ENCODE results near the gene STON1. TPM values are rescaled to one million over a fixed set of nuclear protein-coding genes. Genes with fewer than 3 reads are reported as not detected.
A peak's percentile ranks its signal among the peaks of the same experiment; 100 is the strongest.
"Not testable (repeated sequence)": the region's sequence is repeated elsewhere in the genome, so short reads cannot be mapped to it uniquely, and the experiment has no call there.

Gene STON1
- total RNA-seq, 2 experiments from 2014 or later = 1.6 to 1.9 TPM

GRCh38 chr2:48511849-48512470, 18.0 kb upstream of the STON1 start:
- CTCF ChIA-PET = no interaction called here
- no peak for DNase-seq
- no peak for ATAC-seq
- H3K4me1 Mint-ChIP-seq (ENCODE audit: low read depth) = peaks cover 14% of the 10 kb centered on the region
- POLR2A ChIA-PET = no interaction called here
- no peak overlapping the region for H3K4me3 Mint-ChIP-seq
- no peaks in the 10 kb centered on the region for H3K9me3 Mint-ChIP-seq (ENCODE audit: insufficient read depth)
- no peaks in the 10 kb centered on the region for H3K27me3 Mint-ChIP-seq (ENCODE audit: low read depth)
- H3K36me3 Mint-ChIP-seq (ENCODE audit: low read depth) = peaks cover 68% of the 10 kb centered on the region
- no peak overlapping the region for H3K27ac Mint-ChIP-seq

DNA sequence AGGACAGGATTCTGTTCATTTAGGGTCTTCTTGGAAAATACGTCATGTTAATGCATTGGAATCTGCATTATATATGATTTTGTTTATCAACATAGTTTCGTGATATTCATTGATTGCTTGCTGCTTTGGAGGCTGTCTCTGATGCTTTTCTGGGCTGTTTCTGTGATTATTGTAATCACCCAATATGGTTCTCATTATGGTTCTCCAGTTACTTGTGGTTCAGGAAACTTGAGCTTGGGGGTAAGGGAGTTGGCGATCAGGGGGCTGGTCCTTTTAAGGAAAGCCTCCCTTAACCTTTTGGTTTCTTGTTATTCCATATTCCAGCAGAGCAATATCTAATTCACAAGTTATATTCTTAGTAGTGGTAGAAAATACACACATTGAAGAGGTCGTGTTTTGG, 17.4 kb upstream of the STON1 start:
- H3K4me3 Mint-ChIP-seq = no peak overlapping the region
- POLR2A ChIA-PET = no interaction called here
- peak overlapping the region; percentile 11 for H3K27ac Mint-ChIP-seq
- DNase-seq = no peak
- no peaks in the 10 kb centered on the region for H3K9me3 Mint-ChIP-seq (ENCODE audit: insufficient read depth)
- H3K4me1 Mint-ChIP-seq (ENCODE audit: low read depth) = peaks cover 14% of the 10 kb centered on the region
- ATAC-seq = no peak
- CTCF ChIA-PET = no interaction called here
- no peaks in the 10 kb centered on the region for H3K27me3 Mint-ChIP-seq (ENCODE audit: low read depth)
- peaks cover 68% of the 10 kb centered on the region for H3K36me3 Mint-ChIP-seq (ENCODE audit: low read depth)

DNA sequence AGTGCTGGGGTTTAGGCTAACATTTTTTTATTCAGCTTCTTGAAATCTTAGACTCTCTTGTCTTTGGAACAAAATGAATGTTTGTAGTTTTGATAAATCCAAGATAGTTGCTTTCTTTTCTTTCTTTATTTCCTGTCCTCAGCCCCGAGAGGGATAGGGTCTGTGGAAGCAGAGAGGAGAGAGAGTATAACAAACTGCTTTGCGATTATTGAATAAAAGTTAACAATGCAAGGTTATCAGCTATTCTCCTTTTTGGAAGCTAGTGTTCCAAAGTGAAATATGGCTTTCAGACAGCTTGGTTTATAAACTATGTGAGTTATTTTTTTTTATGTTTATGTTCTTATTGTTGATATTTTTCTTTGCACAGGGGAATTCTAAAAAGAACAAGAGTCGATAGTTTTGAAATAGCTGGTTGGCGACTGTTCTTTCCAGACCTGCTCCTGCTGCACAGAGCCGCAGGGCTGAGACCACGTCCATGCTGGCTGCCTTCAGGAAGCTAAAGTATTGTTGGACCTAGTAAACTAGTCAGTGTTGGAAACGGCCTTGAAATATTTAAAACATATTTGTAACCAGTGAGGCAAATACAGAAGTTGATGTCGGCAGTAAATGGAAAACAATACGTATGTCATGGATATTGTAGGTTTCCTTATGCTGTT, 15.5 kb upstream of the STON1 start:
- Mint-ChIP-seq H3K27me3 (ENCODE audit: low read depth) (no peaks in the 10 kb centered on the region), H3K4me1 (ENCODE audit: low read depth) (peaks cover 4% of the 10 kb centered on the region), H3K36me3 (ENCODE audit: low read depth) (peaks cover 69% of the 10 kb centered on the region), H3K9me3 (ENCODE audit: insufficient read depth) (no peaks in the 10 kb centered on the region), H3K4me3 (no peak overlapping the region), H3K27ac (no peak overlapping the region)
- CTCF ChIA-PET = interaction anchor here (0.6 kb wide), 1 partner anchor 89 kb away, joined by 3 read pairs; no protein-coding TSS in a partner anchor
- POLR2A ChIA-PET = no interaction called here
- ATAC-seq (no peak), DNase-seq (no peak)

DNA sequence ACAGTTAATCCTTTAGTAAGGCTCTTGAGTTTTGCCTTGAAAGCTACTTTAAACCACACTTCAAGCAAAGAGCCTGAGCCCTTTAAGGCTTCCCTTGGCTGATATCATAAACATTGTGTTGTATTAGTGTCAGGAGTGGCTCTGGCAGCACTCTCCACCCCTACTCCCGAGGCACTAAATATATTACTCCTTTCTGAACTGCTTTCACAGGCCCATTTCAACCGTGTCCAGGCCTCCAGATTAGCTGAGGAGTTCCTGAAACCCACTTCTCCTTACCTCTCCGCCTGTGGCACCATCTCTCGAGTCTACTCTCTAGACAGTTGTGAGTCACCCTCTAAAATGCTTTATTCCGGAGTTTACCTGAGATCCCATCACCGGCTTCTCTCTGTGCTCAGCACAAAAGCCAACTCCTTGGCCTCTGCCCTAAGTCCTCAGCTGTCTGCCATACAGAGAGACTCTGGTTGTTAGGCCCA, 14.4 kb upstream of the STON1 start:
- Mint-ChIP-seq H3K27me3 (ENCODE audit: low read depth) (no peaks in the 10 kb centered on the region), H3K9me3 (ENCODE audit: insufficient read depth) (no peaks in the 10 kb centered on the region), H3K27ac (no peak overlapping the region), H3K4me3 (no peak overlapping the region), H3K4me1 (ENCODE audit: low read depth) (peaks cover 4% of the 10 kb centered on the region), H3K36me3 (ENCODE audit: low read depth) (peaks cover 67% of the 10 kb centered on the region)
- no peak for DNase-seq
- ATAC-seq = no peak
- CTCF ChIA-PET = no interaction called here
- POLR2A ChIA-PET = interaction anchor here (0.5 kb wide), 1 partner anchor 742 kb away, joined by 3 read pairs; no protein-coding TSS in a partner anchor

GRCh38 chr2:48519593-48519992, 10.4 kb upstream of the STON1 start:
- H3K36me3 Mint-ChIP-seq (ENCODE audit: low read depth) = peaks cover 51% of the 10 kb centered on the region
- no peak overlapping the region for H3K4me3 Mint-ChIP-seq
- H3K27me3 Mint-ChIP-seq (ENCODE audit: low read depth) = no peaks in the 10 kb centered on the region
- POLR2A ChIA-PET = no interaction called here
- ATAC-seq = no peak
- H3K4me1 Mint-ChIP-seq (ENCODE audit: low read depth) = peaks cover 4% of the 10 kb centered on the region
- H3K27ac Mint-ChIP-seq = no peak overlapping the region
- no peak for DNase-seq
- CTCF ChIA-PET = no interaction called here
- no peaks in the 10 kb centered on the region for H3K9me3 Mint-ChIP-seq (ENCODE audit: insufficient read depth)

DNA sequence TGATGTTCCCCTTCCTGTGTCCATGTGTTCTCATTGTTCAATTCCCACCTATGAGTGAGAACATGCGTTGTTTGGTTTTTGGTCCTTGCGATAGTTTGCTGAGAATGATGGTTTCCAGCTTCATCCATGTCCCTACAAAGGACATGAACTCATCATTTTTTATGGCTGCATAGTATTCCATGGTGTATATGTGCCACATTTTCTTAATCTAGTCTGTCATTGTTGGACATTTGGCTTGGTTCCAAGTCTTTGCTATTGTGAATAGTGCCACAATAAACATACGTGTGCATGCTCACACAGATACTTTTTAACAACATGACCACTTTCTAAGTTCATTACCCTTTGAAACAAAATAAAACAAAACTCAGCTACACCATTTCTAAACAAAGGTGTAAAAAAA, 5.2 kb upstream of the STON1 start:
- CTCF ChIA-PET; ATAC-seq; H3K27ac Mint-ChIP-seq; H3K27me3 Mint-ChIP-seq (ENCODE audit: low read depth); POLR2A ChIA-PET; H3K4me1 Mint-ChIP-seq (ENCODE audit: low read depth); DNase-seq; H3K9me3 Mint-ChIP-seq (ENCODE audit: insufficient read depth); H3K4me3 Mint-ChIP-seq: not testable (repeated sequence)
- H3K36me3 Mint-ChIP-seq (ENCODE audit: low read depth) = peaks cover 32% of the 10 kb centered on the region

DNA sequence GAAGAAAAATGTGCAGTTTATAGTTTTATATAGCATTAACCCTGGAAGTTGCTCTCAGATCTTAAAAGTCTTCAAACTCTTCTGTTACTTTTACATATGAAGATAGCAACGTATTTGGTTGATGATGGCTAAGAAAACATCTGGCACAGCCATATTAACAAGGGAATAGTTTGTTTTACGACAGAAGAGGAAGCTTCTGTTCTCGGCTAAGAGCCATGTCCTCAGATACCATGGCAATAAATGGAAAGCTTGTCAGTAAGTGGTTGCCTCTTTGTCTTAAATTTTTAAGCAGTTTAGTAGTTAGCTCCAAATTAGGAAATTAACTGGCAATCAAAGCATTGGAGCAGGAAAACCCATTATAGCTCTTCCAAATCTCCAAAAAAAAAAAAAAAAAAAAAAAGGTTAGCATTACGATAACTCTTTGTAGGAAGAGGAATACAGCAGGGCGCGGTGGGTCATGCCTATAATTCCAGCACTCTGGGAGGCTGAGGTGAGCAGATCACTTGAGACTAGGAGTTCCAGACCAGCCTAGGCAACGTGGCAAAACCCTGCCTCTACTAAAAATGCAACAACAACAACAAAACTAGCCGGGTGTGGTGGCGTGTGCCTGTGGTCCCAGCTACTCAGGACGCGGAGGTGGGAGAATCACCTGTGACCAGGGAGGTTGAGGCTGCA, 4.5 kb upstream of the STON1 start:
- Mint-ChIP-seq H3K36me3 (ENCODE audit: low read depth) (peaks cover 31% of the 10 kb centered on the region), H3K4me3 (no peak overlapping the region), H3K9me3 (ENCODE audit: insufficient read depth) (no peaks in the 10 kb centered on the region), H3K4me1 (ENCODE audit: low read depth) (peaks cover 3% of the 10 kb centered on the region), H3K27me3 (ENCODE audit: low read depth) (peaks cover 4% of the 10 kb centered on the region), H3K27ac (no peak overlapping the region)
- CTCF ChIA-PET = no interaction called here
- POLR2A ChIA-PET = no interaction called here
- DNase-seq (no peak), ATAC-seq (no peak)

DNA sequence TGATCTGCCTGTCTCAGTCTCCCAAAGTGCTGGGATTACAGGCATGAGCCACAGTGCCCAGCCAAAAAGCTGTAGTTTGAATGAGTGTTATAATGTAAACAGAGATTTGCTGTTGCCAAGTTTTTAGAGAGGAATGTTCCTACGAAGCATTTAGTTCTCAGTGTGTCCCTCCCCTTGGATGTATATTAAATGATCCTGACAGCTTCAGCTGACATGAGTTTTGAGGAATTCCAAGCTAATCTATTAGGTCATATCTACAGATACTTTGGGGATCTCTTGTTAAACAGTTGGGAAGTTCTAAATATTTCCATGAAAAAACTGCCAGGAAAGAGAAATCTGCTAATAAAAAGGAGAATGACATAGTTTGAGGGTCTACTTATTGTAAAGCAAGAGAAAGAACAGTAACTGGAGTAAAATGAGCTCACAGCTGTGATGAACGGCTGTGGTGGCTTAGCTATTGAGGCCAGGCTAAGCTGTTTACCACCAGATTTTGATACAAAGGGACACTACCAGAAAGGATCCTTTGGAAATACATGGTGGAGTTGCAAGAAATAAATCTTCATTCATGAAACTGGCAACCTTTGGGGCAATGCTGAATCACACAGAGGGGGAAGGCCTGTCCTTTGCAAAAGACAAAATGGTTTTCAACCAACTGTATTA, 2.6 kb upstream of the STON1 start:
- H3K27me3 Mint-ChIP-seq (ENCODE audit: low read depth) = peaks cover 4% of the 10 kb centered on the region
- H3K4me1 Mint-ChIP-seq (ENCODE audit: low read depth) = peaks cover 5% of the 10 kb centered on the region
- CTCF ChIA-PET = no interaction called here
- ATAC-seq (no peak), DNase-seq (no peak)
- no peaks in the 10 kb centered on the region for H3K9me3 Mint-ChIP-seq (ENCODE audit: insufficient read depth)
- H3K4me3 Mint-ChIP-seq = no peak overlapping the region
- POLR2A ChIA-PET = no interaction called here
- H3K36me3 Mint-ChIP-seq (ENCODE audit: low read depth) = peaks cover 22% of the 10 kb centered on the region
- H3K27ac Mint-ChIP-seq = no peak overlapping the region

DNA sequence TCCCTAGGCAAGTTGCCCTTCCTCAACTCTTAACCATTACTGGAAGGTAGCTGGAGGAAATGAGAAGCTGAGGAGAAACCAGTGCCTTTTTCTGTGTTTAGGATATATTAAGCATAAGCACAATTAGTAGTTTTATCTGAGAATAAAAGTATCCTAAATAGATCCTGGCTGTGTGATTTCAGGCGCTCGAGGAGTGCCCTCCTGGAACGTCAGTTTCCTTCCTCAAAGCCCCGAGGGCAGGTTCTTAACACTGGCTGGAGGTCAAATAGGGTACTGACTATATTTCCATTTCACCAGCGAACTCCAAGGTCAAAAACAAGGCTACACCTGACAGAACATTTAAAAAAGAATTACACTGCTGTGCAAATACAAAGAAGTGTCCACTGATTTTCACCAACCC, 1.5 kb upstream of the STON1 start:
- ChIA-PET POLR2A (no interaction called here), CTCF (no interaction called here)

GRCh38 chr2:48529194-48529593, 760 bp upstream of the STON1 start:
- ATAC-seq (no peak), DNase-seq (no peak)
- ChIA-PET POLR2A (no interaction called here), CTCF (no interaction called here)
- H3K27me3 Mint-ChIP-seq (ENCODE audit: low read depth) = peaks cover 4% of the 10 kb centered on the region
- H3K27ac Mint-ChIP-seq = no peak overlapping the region
- H3K4me1 Mint-ChIP-seq (ENCODE audit: low read depth) = peaks cover 5% of the 10 kb centered on the region
- peak overlapping the region; percentile 25 for H3K4me3 Mint-ChIP-seq
- H3K36me3 Mint-ChIP-seq (ENCODE audit: low read depth) = peaks cover 19% of the 10 kb centered on the region
- H3K9me3 Mint-ChIP-seq (ENCODE audit: insufficient read depth) = no peaks in the 10 kb centered on the region

More for the DNA sequence above, 1.5 kb upstream of the STON1 start:
- H3K4me1 Mint-ChIP-seq (ENCODE audit: low read depth) = peaks cover 5% of the 10 kb centered on the region
- H3K4me3 Mint-ChIP-seq = no peak overlapping the region
- H3K27ac Mint-ChIP-seq = no peak overlapping the region
- H3K27me3 Mint-ChIP-seq (ENCODE audit: low read depth) = peaks cover 4% of the 10 kb centered on the region
- H3K36me3 Mint-ChIP-seq (ENCODE audit: low read depth) = peaks cover 19% of the 10 kb centered on the region
- ATAC-seq (no peak), DNase-seq (no peak)
- H3K9me3 Mint-ChIP-seq (ENCODE audit: insufficient read depth) = no peaks in the 10 kb centered on the region

- CTCF ChIA-PET = no interaction called here
- no peaks in the 10 kb centered on the region for H3K9me3 Mint-ChIP-seq (ENCODE audit: insufficient read depth)
- ATAC-seq (peak; percentile 48), DNase-seq (no peak)
- H3K36me3 Mint-ChIP-seq (ENCODE audit: low read depth) = peaks cover 18% of the 10 kb centered on the region
- H3K27ac Mint-ChIP-seq = no peak overlapping the region
- H3K4me1 Mint-ChIP-seq (ENCODE audit: low read depth) = peaks cover 5% of the 10 kb centered on the region
- peaks cover 4% of the 10 kb centered on the region for H3K27me3 Mint-ChIP-seq (ENCODE audit: low read depth)
- POLR2A ChIA-PET = no interaction called here
- H3K4me3 Mint-ChIP-seq = peak overlapping the region; percentile 76
Observed at GRCh38 chr2:48529676-48530032, 300 bp upstream of the STON1 start.

GRCh38 chr2:48531141-48531648, 1.2 kb downstream of the STON1 start:
- POLR2A ChIA-PET = no interaction called here
- CTCF ChIA-PET = interaction anchor here (1.1 kb wide), 1 partner anchor 57 kb away, joined by 3 read pairs; no protein-coding TSS in a partner anchor
- H3K36me3 Mint-ChIP-seq (ENCODE audit: low read depth) = peaks cover 10% of the 10 kb centered on the region
- no peaks in the 10 kb centered on the region for H3K9me3 Mint-ChIP-seq (ENCODE audit: insufficient read depth)
- no peak overlapping the region for H3K27ac Mint-ChIP-seq
- ATAC-seq (peak; percentile 8), DNase-seq (no peak)
- peaks cover 5% of the 10 kb centered on the region for H3K4me1 Mint-ChIP-seq (ENCODE audit: low read depth)
- no peak overlapping the region for H3K4me3 Mint-ChIP-seq
- H3K27me3 Mint-ChIP-seq (ENCODE audit: low read depth) = peaks cover 4% of the 10 kb centered on the region
